Endometrial microvascular endothelial cells (primary cell): Measurements from ENCODE around the gene SLC6A13. TPM values are rescaled to one million over a fixed set of nuclear protein-coding genes. Genes with fewer than 3 reads are reported as not detected.

Source experiments
- in situ Hi-C: cut with HindIII; loops from 2 replicates; pipeline ENCODE4 v1.10.0; 2017; ENCODE audit warnings: low sequenced_read_pairs, low pct_unique_long_range_greater_than_20kb; ENCODE audit errors: inconsistent ontology term
- total RNA-seq: library from RNA; depleted of rRNA; stranded (reverse); fragments of >200 nt; gene quantifications from one replicate; pipeline ENCODE4 v1.2.3, GENCODE V29; 2015; ENCODE audit errors: inconsistent ontology term

Gene SLC6A13
- total RNA-seq, 1 donor from 2014 or later = not detected

GRCh38 chr12:267581-268482 lies 5.2 kb upstream of the SLC6A13 start:
- in situ Hi-C loops = no loop called here

GRCh38 chr12:265096-265495 lies 2.5 kb upstream of the SLC6A13 start:
- in situ Hi-C loops = no loop called here

GRCh38 chr12:264269-264668 lies 1.6 kb upstream of the SLC6A13 start:
- in situ Hi-C loops = no loop called here

- in situ Hi-C loops = no loop called here
Observed at GRCh38 chr12:263574-263973, 938 bp upstream of the SLC6A13 start.

GRCh38 chr12:262113-262512 lies 523 bp downstream of the SLC6A13 start:
- in situ Hi-C loops = no loop called here

- in situ Hi-C loops = no loop called here
Observed at GRCh38 chr12:257521-258321, 4.9 kb downstream of the SLC6A13 start.

- in situ Hi-C loops = no loop called here
Observed at GRCh38 chr12:256958-257357, 5.7 kb downstream of the SLC6A13 start.

GRCh38 chr12:256225-256624 lies 6.4 kb downstream of the SLC6A13 start:
- in situ Hi-C loops = no loop called here

- in situ Hi-C loops = no loop called here
Observed at GRCh38 chr12:254912-255311, 7.7 kb downstream of the SLC6A13 start.

GRCh38 chr12:254039-254438 lies 8.6 kb downstream of the SLC6A13 start:
- in situ Hi-C loops = no loop called here

GRCh38 chr12:253116-253831 lies 9.4 kb downstream of the SLC6A13 start:
- in situ Hi-C loops = no loop called here

- in situ Hi-C loops = no loop called here
Observed at GRCh38 chr12:252636-253035, 10.0 kb downstream of the SLC6A13 start.

GRCh38 chr12:247271-247670 lies 15.4 kb downstream of the SLC6A13 start:
- in situ Hi-C loops = no loop called here

- in situ Hi-C loops = no loop called here
Observed at GRCh38 chr12:243381-243780, 19.3 kb downstream of the SLC6A13 start.

GRCh38 chr12:242496-242895 lies 20.1 kb downstream of the SLC6A13 start:
- in situ Hi-C loops = no loop called here

GRCh38 chr12:241266-241665 lies 21.4 kb downstream of the SLC6A13 start:
- in situ Hi-C loops = no loop called here

- in situ Hi-C loops = no loop called here
Observed at GRCh38 chr12:240566-240965, 22.1 kb downstream of the SLC6A13 start.

GRCh38 chr12:238736-239398 lies 23.8 kb downstream of the SLC6A13 start:
- in situ Hi-C loops = no loop called here

- in situ Hi-C loops = no loop called here
Observed at GRCh38 chr12:238116-238515, 24.5 kb downstream of the SLC6A13 start.
